Stimulated activated CD8-positive, alpha-beta memory T cell treated with anti-CD3 and anti-CD28 coated beads, Interleukin-12 subunit alpha, Interleukin-12 subunit beta, amount 100 ng/mL, for 4 hours (primary cell): ENCODE measurements around the gene NAXE.
A peak's percentile ranks its signal among the peaks of the same experiment; 100 is the strongest.
"Not testable (repeated sequence)": the region's sequence is repeated elsewhere in the genome, so short reads cannot be mapped to it uniquely, and the experiment has no call there.

Experiments used
- DNase-seq: peaks from one replicate; pipeline ENCODE4 v3.0.0-alpha.2; 2020; ENCODE audit warnings: low read depth

The NAXE gene

DNA sequence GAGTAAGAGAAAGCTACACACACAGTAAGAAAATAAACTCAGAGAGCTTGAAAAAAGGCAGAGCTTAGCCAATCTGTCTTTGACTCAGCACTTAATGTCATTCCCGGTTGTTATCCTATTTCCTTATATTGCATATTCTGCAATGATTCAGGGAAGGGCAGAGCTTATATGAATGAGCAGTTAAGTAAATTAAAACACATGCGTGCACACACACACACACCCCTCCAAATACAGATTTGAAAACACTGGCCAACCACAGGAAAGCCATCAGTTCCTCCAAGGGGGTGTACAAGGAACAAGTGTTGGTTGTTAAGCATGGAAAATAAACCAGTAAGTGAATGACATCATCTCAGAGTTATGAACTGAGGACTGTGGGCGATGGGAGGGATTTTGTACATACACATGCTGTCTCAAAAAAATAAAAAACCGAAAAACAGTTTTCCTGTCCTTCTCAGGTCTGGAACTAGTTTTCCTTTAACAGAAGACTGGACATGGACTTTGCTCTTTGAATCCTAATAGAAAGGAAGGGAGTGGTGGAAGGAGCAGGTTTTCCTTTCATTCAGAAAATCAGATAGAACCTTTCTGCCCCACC, 20.2 kb upstream of the NAXE start:
- DNase-seq: no peak

DNA sequence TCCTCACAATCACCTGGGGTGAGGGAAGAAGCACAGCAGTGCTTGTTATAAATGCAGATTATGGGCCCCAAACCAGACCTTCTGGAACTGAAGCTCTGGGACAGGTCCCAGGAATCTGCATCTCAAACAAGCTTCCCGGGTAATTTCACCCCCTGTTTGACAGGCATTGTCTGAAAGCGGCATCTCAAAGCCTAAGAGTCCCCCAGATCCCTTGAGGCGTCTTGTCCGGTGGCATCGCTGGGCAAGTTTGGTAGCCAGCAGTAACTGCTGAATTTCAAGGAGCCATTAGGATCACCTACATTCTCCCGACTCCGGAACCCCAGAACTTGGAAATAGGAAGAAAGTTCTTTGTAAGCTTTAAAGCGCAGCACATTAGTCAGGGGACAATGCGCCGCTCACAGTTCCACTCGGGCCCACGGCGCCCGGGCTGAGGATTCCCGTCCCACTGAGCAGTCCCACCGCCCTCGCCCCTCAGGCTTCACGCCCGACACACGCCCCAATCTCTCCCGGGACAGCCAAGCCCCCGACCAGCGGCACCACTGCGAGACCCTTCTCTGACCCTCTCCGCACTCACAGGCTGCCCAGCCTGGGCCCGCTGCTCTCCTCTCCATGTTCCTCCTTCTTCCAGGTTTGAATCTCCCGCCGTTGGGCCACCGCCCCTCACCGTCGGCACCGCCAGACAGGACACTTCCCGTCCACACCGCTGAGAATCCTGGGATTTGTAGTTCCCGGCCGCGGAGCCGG, 19.5 kb upstream of the NAXE start, which contains the start of gene IQGAP3:
TSS of gene IQGAP3 (minus strand) at position 647 of the 744 bp plus-strand sequence. CDS start at position 611, 36 bp downstream.
- peak; percentile 44 for DNase-seq

DNA sequence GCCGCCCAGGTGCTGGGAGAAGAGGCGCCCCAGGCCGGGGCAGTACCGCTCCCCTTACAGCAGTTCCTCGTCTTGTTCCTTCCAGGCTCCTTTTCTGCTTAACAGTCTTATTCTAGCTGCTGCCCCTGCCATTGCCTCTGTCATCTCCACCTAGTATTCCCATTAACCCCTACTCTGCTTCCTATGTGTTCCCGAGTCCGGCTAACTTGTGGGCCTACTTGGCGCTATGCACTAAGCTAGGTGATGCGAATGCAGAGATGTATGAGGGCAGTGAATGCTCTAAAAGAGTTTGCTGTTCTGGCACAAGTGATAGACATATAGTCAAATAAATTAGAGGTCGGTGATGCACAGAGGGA, 18.9 kb upstream of the NAXE start:
- no peak for DNase-seq

DNA sequence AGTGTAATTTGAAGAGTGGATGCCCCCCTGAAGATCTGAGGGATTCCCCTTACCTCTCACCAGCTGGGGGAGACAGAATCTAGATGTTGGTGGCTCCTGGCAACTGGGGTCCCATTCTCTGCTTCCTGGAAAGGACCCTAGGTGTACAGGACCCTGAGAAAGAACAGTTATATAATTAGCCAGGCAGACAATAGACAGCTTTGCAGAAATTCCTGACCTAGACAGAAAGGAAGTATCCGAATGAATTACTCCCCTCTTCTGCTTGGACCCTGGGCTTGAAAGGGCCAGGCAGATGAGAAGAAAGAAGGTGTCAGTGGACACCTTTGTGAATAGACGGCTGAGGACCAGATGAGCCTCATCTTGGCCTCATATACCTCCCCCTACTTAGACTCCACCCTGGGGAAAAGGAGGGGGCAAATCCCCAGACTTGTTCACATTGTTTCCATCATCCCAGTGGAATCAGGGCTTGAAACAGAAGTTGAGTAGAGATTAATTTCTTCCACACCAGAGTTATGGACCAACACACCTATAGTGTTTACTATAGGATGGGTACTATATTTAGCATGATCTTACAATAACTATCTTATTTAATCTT, 17.4 kb upstream of the NAXE start:
- no peak for DNase-seq

DNA sequence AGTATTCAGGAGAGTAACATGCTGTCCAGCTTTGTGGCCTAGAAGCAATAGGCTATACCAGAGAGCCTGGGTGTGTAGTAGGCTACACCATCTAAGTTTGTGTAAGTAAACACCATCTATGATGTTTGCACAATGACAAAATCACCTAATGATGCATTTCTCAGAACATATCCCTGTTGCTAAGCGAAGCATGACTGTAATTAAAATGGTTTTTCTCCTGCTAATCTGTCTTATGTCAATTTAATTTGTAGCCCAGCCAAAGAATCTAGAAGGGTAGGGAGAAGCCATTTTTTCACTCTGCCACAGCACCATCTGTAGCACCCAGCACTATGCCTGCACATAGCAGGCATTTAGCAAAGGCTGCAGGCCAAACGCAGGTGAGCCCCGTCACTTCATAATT, 14.0 kb upstream of the NAXE start:
- DNase-seq: no peak

DNA sequence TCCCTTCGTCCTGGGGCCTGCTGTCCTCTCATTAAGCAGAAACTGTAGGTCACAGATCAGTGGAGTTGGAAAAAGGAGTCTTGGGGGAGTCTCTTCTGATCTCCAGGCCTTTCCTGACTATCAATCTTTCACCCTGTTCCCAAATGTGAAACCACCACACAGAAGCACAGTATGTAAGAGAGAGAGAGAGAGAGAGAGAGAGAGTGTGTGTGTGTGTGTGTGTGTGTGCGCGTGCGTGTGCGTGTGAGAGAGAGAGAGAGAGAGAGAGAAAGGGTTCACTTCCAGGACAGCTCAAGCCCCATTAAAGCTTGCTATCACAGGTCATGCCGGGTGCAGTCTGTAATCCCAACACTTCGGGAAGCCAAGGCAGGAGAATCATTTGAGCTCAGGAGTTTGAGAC, 13.5 kb upstream of the NAXE start:
- no peak for DNase-seq

DNA sequence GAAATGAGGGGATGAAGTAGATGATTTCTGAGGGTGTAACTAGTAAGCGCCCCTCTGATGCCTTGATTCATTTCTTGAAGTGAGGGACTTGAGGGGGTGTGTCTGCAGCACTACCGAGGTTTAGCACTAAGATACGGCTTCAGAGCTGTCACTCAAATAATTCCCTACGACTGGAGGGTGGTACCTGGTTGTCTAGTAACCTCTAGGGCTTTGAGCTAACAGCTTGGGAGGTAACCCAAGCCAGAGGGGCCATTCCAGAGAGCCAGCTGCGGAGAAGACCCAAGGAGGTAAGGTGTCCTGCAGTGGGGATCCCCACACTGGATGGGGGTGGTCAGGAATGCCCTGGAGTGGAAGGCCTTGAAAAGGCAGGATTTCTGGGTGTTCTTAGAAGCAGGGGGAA, 12.1 kb upstream of the NAXE start, which contains the start of gene TTC24:
TSS of gene TTC24 (plus strand) at position 252 of the 400 bp plus-strand sequence. CDS start 1,642 bp downstream, outside the sequence.
- DNase-seq: no peak

DNA sequence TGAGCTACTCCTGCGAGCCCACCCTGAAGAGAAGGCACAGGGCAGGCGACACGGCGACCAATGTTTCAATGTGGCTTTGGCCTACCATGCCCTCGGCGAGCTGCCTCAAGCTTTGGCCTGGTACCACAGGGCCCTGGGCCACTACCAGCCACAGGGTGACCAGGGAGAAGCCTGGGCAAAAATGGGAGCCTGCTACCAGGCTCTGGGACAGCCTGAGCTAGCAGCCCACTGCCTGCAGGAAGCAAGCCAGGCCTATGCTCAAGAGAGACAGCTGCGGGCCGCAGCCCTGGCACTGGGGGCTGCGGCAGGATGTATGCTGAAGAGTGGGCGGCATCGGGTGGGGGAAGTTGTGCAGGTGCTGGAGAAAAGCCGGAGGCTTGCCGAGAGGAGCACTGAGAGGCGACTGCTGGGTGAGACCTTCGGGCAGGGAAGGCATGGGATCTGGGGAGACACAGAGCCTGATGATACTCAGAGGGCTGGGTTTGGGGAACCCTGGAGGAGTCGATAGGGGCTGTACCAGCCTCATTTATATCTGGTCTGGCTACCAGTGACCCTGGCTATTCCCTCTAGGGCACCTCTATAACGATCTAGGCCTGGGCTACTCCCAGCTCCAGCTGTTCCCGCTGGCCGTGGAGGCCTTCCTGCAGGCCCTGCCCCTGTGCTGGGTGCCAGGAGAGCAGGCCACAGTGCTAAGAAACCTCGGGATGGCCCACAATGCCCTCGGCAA, 9.8 kb upstream of the NAXE start:
- peak; percentile 33 for DNase-seq

DNA sequence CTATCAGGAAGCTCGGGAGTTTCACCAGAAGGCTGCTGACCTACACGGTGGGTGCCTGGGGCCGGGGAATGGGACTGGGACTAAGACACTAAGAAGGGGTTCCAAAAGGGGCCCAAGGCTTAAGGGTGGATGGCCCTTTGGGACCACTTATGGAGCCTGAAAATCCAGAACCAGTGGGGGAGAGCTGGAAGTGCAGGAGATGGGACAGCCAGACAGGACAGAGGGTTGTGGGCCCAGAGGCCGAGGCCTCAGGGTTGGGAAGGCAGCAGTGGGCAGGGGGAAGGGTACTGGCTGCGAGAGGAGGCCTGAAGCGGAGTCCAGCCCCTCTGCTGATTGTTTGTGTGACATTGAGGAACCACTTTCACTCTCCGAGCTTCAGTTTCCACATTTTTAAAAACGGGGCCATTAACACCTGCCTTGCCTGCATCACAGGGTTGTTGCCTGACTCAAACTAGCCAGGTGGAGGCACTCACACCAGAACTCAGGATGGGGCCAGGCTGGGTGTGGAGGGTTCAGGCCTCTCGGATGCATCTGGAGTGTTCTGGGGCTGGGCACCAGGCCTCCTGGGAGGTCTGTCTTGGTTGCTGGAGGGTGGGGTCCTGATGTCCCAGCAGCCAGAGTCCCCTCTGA, 9.1 kb upstream of the NAXE start:
- no peak for DNase-seq

DNA sequence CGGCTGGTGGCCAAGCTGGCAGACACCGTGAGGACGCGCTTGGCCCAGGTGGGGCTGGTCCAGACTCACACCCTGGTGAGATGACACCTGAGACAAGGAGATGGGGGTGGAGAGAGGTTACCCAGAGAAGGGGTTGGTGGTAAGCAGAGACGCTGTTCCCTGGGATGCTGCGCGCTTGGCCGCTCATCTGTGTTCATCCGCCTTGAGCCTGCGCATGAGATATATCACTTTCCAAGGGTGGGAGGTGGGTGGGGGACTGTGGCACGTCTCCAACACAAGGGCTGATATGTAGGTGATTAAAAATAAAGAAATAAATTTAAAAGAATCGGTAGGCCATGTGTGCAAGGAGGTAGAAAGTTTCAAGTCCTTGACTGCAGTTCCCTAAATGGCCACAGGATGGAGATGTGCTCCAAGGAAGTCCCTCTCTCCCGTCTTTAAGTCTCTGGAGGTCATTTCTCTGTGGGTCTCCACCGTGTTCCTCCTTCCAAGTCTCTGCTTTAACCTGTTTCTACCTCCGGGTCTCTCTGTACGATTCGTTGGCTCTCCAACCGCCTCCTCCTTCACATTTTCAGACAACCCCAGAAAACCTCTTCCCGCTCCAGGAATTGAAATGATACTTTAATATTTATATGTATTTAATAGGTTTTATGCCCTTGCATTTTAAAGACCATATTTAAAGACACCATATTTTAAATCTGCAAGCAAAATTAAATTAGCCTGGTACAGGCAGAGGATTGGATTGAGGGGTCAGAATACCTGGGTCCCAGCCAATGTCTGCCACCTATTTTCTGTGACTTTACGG, 7.6 kb upstream of the NAXE start:
- DNase-seq: peak; percentile 31

DNA sequence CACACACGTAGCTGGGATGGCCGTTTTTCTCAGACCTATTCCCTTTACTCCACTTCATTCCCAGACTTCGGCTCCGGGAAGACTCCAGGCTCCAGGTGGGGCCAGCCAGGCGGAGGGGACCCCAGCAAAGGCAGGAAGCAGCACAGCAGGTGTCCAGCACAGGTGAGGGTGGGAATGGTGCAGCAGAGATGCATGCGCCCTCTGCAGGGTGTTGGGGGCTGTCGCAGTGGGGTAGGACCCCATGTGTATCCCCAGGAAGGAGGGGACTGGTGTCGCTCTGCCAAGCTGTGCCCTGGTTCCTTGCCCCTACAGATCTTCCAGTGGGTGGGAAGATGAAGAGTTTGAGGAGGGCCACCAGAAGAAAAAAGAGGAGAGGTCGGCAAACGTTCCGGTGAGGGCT, 6.8 kb upstream of the NAXE start:
- no peak for DNase-seq

DNA sequence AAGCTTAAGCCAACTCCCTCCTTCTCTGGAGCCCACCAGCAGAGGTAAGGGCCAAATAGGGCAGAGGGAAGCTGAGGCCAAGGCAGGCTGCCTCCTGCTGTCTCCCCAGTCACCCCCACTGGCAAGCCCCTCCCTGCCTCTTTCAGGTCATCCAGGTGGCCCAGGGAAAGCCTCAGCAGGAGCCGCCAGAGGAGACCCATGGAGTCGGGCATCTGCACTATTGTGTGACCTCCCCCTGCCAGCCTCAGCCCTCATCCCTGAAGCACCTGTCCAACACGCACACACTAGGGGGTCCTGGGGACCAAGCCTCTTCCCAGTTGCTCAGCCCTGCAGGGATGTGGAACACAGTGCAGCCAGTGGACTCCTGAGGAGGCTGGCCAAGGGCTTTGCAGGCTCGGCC, 5.3 kb upstream of the NAXE start:
- DNase-seq: no peak

DNA sequence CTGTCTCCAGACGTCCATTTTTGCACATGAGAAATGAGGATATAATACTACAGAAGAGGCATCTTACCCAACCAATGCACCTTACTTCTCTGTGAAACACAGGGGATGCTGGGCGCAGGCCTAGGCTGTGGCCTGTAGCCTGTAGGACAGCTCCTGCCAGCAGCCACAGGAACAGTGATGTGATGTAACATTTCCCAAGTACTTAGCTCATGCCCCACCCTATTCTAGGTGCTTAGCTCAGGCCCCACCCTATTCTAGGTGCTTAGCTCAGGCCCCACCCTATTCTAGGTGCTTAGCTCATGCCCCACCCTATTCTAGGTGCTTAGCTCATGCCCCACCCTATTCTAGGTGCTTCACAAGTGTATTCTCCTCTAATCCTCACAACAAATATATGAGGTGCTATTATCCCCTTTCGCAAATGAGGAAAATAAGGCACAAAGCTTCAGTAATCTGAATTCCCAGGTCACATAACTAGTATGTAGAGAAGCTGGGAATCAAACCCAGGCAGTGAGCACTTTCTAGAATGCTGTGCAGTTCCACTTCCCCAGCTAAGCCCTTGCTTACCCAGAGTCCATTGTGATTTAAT, 4.6 kb upstream of the NAXE start:
- no peak for DNase-seq

DNA sequence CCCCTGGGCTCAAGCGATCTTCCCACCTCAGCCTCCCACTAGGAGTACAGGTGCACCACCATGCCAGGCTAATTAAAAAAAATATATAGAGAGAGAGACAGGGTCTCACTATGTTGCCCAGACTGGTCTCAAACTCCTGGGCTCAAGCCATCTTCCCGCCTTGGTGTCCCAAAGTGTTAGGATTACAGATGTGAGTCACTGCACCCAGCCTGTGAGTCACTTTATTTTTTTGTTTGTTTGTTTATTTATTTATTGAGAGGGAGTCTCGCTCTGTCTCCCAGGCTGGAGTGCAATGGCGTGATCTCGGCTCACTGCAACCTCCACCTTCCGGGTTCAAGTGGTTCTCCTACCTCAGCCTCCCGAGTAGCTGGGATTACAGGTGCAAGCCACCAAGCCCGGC, 3.6 kb upstream of the NAXE start:
- DNase-seq: not testable (repeated sequence)

DNA sequence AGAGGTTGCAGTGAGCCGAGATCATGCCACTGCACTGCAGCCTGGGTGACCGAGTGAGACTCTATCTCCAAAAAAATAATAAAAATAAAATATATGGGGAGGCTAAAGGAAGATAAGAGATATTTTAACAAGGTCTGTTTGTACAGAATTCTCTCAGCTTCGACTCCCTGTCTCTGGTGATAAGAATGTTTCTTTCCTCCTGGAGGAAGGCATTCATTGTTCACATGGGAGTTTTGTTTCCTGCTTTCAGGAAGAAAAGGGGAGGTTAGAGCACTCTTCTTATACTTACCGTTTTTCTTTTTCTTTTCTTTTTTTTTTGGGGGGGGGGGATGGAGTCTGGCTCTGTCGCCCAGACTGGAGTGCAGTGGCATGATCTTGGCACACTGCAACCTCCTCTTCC, 2.0 kb upstream of the NAXE start:
- no peak for DNase-seq

DNA sequence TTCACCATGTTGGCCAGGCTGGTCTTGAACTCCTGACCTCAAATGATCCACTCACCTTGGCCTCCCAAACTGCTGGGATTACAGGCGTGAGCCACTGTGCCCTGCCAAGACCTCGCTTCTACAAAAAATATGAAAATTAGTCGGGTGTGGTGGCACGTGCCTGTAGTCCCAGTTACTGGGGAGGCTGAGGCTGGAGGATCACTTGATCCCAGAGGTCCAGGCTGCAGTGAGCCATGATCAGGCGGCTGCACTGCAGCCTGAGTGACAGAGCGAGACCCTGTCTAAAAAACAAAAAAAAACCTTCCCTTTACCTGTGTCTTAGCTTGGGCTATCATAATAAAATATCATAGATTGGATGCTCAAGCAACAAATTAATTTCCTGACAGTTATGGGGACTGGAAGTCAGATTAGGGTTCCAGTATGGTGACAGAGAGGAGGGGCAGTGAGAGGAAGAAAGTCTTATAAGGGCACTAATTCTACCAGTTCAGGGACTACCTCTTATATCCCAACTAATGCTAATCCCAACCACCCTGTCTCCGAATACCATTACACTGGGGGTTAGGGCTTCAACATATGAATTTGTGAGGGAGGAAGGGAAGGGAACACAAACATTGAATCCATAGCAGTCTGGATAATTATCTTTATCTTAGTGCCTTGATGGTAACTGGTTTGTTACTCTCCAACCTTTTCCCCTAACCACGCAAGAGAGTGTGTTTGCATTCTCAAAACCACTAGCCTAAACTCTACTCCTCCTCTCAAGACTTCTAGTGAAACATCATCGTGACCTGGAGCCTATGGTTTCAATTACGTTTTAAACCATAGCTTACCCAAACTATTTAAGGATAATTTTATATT, 1.0 kb upstream of the NAXE start:
- no peak for DNase-seq

DNA sequence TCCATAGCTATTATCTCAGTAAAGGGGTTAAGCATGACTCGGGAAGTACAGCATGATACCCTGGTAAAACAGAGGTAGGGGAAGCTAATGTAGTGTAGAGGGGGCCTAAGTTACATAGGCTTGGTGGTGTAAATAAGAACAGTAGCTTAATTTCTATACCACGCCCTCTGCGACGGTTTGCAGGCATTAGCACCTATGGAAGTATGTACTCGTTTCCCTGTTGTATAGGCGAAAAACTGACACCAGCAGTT, 470 bp upstream of the NAXE start:
- no peak for DNase-seq

DNA sequence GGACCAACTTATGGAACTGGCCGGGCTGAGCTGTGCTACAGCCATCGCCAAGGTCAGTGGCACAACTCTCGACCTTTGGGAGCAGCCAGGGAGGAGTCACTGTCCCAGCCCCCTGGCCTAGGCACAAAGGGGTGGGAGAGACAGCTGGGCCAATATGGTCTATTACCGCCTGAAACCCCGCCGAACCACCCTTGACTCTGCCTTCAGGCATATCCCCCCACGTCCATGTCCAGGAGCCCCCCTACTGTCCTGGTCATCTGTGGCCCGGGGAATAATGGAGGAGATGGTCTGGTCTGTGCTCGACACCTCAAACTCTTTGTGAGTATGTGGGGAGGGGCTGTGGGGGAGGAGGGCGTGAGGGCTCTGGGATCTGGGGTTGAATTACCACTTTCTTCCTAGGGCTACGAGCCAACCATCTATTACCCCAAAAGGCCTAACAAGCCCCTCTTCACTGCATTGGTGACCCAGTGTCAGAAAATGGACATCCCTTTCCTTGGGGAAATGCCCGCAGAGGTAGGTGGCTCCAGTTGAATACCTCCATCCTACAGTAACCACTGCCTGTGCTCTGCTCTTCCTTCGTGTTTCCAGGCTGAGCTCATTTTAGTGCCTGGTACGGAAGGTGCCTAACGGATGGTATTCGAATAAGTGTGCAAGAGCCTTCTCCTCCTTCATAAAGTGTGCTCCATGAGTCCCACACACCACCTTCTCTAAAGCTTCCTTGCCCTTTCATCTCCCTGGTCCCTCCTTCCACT, 758 bp downstream of the NAXE start:
- DNase-seq: no peak

DNA sequence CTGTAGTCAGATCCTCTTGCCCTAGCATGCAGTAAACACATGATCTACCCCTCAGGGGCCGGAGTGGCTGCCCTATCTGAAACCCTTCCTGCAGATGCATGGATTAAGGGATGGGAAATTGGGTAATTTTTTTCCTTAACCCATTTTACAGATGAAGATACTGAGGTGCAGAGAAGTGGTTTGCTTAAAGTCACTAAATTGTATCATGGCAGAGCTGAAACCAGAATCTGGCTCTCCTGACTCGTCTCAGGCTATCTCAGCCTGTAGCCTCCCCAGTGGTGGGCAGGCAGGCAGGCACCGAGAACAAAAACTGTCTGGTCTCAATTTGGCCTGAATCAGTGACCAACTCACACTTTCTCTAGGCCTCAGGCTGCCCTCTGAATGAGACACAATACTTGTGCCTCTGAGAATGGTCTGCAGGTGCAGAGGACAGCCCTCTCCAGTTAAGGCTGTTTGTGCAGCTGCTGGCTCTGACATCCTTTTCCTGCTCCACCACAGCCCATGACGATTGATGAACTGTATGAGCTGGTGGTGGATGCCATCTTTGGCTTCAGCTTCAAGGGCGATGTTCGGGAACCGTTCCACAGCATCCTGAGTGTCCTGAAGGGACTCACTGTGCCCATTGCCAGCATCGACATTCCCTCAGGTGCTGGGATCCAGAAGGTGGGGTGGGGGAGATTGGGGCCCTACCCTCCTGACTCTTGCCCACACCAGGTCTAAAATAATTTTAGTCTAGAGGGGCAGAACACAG, 1.5 kb downstream of the NAXE start:
- DNase-seq: no peak
